MCF 10A (cell line): ENCODE results near the gene TMEM144. TPM values are rescaled to one million over a fixed set of nuclear protein-coding genes. Genes with fewer than 3 reads are reported as not detected.
A peak's percentile ranks its signal among the peaks of the same experiment; 100 is the strongest.

Experiments
- BruUV-seq: library from RNA; stranded (reverse); fragments of 400-500 nt; replicated peaks from 2 replicates; lab custom pipeline; 2021; lab: Mats Ljungman, UMichigan
- CTCF ChIA-PET: fragments of 300-600 bp; sonication (Branson Sonifier 250); formaldehyde crosslinking; extraction: SDS; loops from one replicate; lab custom pipeline; 2021; ENCODE audit warnings: antibody characterized with exemption, inconsistent platforms; lab: Yijun Ruan, JAX
- POLR2A ChIA-PET: fragments of 300-600, 350-650 bp; sonication (Branson Sonifier 250); formaldehyde crosslinking; extraction: SDS; loops from one replicate; lab custom pipeline; 2020; ENCODE audit warnings: antibody characterized with exemption, inconsistent platforms; lab: Yijun Ruan, JAX
- DNase-seq: peaks from one replicate; pipeline ENCODE4 v3.0.0-alpha.2; 2018; ENCODE audit not compliant: unreplicated experiment
- H3K27ac Mint-ChIP-seq: one replicate; pipeline ENCODE4 v1.8.0; 2022; ENCODE audit warnings: mild to moderate bottlenecking, low read depth, mixed read lengths; ENCODE audit not compliant: unreplicated experiment
- H3K27me3 Mint-ChIP-seq: one replicate; pipeline ENCODE4 v1.8.0; 2022; ENCODE audit warnings: mixed read lengths; ENCODE audit not compliant: insufficient read depth, unreplicated experiment
- H3K36me3 Mint-ChIP-seq: one replicate; pipeline ENCODE4 v1.8.0; 2022; ENCODE audit warnings: mild to moderate bottlenecking, moderate library complexity, mixed read lengths; ENCODE audit not compliant: insufficient read depth, unreplicated experiment
- H3K4me1 Mint-ChIP-seq: one replicate; pipeline ENCODE4 v1.8.0; 2022; ENCODE audit warnings: mixed read lengths; ENCODE audit not compliant: insufficient read depth, unreplicated experiment
- H3K4me3 Mint-ChIP-seq: one replicate; pipeline ENCODE4 v1.8.0; 2022; ENCODE audit warnings: mild to moderate bottlenecking, moderate library complexity, mixed read lengths; ENCODE audit not compliant: unreplicated experiment
- H3K9me3 Mint-ChIP-seq: one replicate; pipeline ENCODE4 v1.8.0; 2022; ENCODE audit warnings: mixed read lengths; ENCODE audit not compliant: unreplicated experiment
- intact Hi-C: fragments of 100-400 bp; cut with micrococcal nuclease; formaldehyde crosslinking; loops from 2 replicates; pipeline ENCODE4 v1.14.1; 2022
- total RNA-seq: library from RNA; stranded (reverse); gene quantifications from 2 replicates; pipeline ENCODE4 v1.2.3, GENCODE V29; 2022
- TF ChIP-seq, protein P1 (sequence below): fragments of 200-600 bp; IDR thresholded peaks from one replicate; pipeline ENCODE4 v1.8.0; 2022; ENCODE audit warnings: antibody characterized with exemption, mild to moderate bottlenecking; ENCODE audit not compliant: unreplicated experiment

Gene TMEM144
- total RNA-seq, 1 experiment from 2014 or later: 6.4 TPM

DNA sequence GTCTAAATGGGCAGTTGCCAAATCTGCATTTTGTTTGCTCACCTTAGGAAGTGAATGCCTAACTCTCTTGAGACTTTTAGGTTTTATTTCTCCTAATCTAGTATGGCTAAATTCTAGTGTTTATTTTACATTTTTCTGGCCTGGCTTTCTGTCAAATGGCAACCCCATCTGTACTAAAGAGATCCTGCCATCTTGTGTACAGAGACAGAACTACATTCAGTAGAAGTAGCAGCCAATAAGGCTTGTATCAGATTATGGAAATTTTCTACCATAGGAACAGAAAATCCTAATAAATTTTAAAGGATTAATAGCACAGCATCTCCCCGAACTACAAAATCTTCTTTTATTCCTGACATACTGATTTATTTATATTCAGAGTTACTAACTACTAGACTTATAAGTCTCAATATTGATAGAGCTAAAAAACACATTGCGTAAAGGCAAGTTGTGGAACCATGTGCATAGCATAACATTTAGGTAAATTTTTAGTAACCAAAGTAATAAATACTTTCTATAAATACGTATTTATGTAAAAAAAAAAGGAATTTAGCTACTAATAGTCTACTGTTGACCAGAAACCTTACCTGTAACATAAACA lies 45.5 kb downstream of the TMEM144 start:
- no TSS peak for BruUV-seq
- H3K27me3 Mint-ChIP-seq: no peaks in the 10 kb centered on the region
- CTCF ChIA-PET: interaction anchor here (0.6 to 7.1 kb wide), 29 partner anchors 9 to 1173 kb away, joined by 3 to 76 read pairs (median 4); partner anchors contain the start of gene C4orf46
- H3K9me3 Mint-ChIP-seq: no peaks in the 10 kb centered on the region
- no peak overlapping the region for H3K4me3 Mint-ChIP-seq
- peak; percentile 58 for DNase-seq
- POLR2A ChIA-PET: interaction anchor here (0.7 to 1.0 kb wide), 2 partner anchors 151 to 372 kb away, joined by 3 read pairs; no protein-coding TSS in a partner anchor
- H3K4me1 Mint-ChIP-seq: peaks cover 6% of the 10 kb centered on the region
- H3K27ac Mint-ChIP-seq: no peak overlapping the region
- intact Hi-C loops: loop anchor here (1.0 to 10.0 kb wide), 3 partner anchors 63 to 919 kb away; no protein-coding TSS in a partner anchor
- H3K36me3 Mint-ChIP-seq: peaks cover 6% of the 10 kb centered on the region
- TF ChIP-seq, protein P1, sequence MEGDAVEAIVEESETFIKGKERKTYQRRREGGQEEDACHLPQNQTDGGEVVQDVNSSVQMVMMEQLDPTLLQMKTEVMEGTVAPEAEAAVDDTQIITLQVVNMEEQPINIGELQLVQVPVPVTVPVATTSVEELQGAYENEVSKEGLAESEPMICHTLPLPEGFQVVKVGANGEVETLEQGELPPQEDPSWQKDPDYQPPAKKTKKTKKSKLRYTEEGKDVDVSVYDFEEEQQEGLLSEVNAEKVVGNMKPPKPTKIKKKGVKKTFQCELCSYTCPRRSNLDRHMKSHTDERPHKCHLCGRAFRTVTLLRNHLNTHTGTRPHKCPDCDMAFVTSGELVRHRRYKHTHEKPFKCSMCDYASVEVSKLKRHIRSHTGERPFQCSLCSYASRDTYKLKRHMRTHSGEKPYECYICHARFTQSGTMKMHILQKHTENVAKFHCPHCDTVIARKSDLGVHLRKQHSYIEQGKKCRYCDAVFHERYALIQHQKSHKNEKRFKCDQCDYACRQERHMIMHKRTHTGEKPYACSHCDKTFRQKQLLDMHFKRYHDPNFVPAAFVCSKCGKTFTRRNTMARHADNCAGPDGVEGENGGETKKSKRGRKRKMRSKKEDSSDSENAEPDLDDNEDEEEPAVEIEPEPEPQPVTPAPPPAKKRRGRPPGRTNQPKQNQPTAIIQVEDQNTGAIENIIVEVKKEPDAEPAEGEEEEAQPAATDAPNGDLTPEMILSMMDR: peak; percentile 73

DNA sequence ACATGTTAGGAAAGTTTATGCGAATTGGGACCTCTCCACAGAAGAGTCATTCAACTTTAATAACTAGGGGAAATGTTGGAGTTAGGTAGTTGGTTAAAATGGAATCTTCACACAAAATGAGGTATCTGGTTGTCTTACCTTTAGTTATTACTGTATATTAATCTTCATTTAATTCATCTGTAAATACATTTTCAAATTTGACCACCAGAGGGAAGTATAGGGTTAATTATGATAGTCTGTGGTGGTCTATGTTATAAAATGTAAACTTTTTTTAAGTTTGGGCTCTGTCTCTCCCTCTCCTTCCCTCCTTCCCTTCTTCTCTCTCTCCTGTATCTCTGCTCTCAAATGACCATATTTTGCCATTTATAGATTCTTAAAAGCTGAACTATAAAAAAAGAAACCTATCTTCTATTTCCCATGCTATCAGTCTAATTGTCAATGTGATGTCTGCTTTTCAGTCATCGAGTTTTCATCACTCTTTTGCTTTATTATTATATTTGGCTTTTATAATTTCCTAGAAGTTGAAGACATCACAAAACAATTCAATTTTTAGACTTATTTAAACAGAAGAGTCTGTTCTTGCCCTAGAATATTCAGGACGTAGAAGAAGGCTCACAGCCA lies 49.8 kb downstream of the TMEM144 start:
- peaks cover 6% of the 10 kb centered on the region for H3K4me1 Mint-ChIP-seq
- TF ChIP-seq, protein P1: peak; percentile 59
- H3K27me3 Mint-ChIP-seq: no peaks in the 10 kb centered on the region
- BruUV-seq: no TSS peak
- peaks cover 5% of the 10 kb centered on the region for H3K9me3 Mint-ChIP-seq
- POLR2A ChIA-PET: no interaction called here
- H3K27ac Mint-ChIP-seq: peak overlapping the region; percentile 40
- peak; percentile 56 for DNase-seq
- no peak overlapping the region for H3K4me3 Mint-ChIP-seq
- intact Hi-C loops: loop anchor here (1.0 to 10.0 kb wide), 8 partner anchors 55 to 1187 kb away; partner anchors contain the start of gene PPID
- CTCF ChIA-PET: interaction anchor here (0.5 to 1.7 kb wide), 25 partner anchors 12 to 405 kb away, joined by 3 to 14 read pairs (median 4); no protein-coding TSS in a partner anchor
- H3K36me3 Mint-ChIP-seq: no peaks in the 10 kb centered on the region

DNA sequence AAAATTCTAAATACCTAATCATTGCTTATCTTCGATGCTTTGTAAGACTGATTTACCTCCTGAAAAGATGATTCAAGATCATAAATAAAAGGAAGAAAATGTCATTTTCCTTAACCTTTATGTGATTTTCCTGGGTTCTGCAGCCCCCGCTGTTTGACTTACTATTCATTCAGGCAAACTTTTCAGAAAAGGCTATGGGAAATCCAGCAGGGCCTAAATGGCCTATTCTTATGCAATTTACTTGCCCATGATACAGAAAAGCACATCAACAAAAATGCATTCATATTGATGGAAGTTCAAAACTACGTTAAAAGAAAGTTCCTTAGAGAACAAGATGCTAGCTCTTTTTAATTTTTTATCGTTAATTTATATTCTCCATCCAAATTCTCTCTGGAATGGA lies 51.2 kb downstream of the TMEM144 start:
- Mint-ChIP-seq H3K9me3 (peaks cover 5% of the 10 kb centered on the region), H3K27me3 (no peaks in the 10 kb centered on the region), H3K36me3 (no peaks in the 10 kb centered on the region), H3K27ac (no peak overlapping the region), H3K4me1 (peaks cover 6% of the 10 kb centered on the region), H3K4me3 (no peak overlapping the region)
- ChIA-PET CTCF (interaction anchor here (0.6 to 1.7 kb wide), 13 partner anchors 13 to 366 kb away, joined by 3 to 14 read pairs (median 4); no protein-coding TSS in a partner anchor), POLR2A (no interaction called here)
- DNase-seq: no peak
- TF ChIP-seq, protein P1: no peak
- BruUV-seq: no TSS peak
- intact Hi-C loops: loop anchor here (2.0 to 10.0 kb wide), 4 partner anchors 53 to 1186 kb away; no protein-coding TSS in a partner anchor

DNA sequence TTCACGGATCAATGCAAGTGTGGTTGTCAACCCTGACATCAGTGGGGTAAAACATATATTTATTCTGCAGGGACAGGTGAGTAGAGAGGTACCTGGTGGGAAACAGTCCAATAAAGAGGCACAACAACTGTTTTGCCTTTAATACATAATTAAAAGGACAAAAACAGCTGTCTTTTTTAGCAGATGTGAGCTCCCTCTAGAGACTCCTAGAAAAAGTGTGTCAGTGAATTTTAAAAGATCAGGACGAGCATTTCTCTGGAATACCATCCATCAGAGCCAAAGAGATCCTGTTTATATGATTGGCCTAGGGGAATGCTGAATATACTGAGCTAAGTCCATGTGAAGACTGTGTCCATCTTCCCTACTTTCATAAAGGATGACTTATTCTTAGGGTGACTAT lies 58.3 kb downstream of the TMEM144 start:
- Mint-ChIP-seq H3K27ac (no peak overlapping the region), H3K9me3 (peaks cover 5% of the 10 kb centered on the region), H3K4me3 (no peak overlapping the region), H3K27me3 (no peaks in the 10 kb centered on the region), H3K36me3 (no peaks in the 10 kb centered on the region), H3K4me1 (no peaks in the 10 kb centered on the region)
- ChIA-PET CTCF (interaction anchor here (0.6 to 1.2 kb wide), 4 partner anchors 13 to 310 kb away, joined by 3 read pairs; no protein-coding TSS in a partner anchor), POLR2A (no interaction called here)
- intact Hi-C loops: loop anchor here (10.0 kb wide), 1 partner anchor 126 kb away; no protein-coding TSS in a partner anchor
- TF ChIP-seq, protein P1: no peak
- no TSS peak for BruUV-seq
- no peak for DNase-seq
